HG03378 (cell line): ENCODE measurements around the gene CAV1.
"Not testable (repeated sequence)": the region's sequence is repeated elsewhere in the genome, so short reads cannot be mapped to it uniquely, and the experiment has no call there.

Experiments
- ATAC-seq: cut with Tn5 transposase; IDR thresholded peaks from one replicate; pipeline ENCODE4 v1.9.1; 2021; ENCODE audit warnings: mild to moderate bottlenecking, moderate library complexity; ENCODE audit not compliant: unreplicated experiment

The CAV1 gene

GRCh38 chr7:116524609-116525297 lies at the start of gene CAV1:
Gene CAV1 (plus strand): TSS chr7:116525036. CDS start chr7:116525063, 27 bp downstream.
- peak; percentile 30 for ATAC-seq

- ATAC-seq = no peak
These were observed 47.2 kb upstream of the CAV1 start for GRCh38 chr7:116477625-116478024.

- ATAC-seq = no peak
These were observed 46.0 kb upstream of the CAV1 start for GRCh38 chr7:116478834-116479233.

- ATAC-seq = no peak
These were observed 41.4 kb upstream of the CAV1 start for GRCh38 chr7:116483271-116483942.

GRCh38 chr7:116484389-116484788 lies 40.4 kb upstream of the CAV1 start:
- not testable (repeated sequence) for ATAC-seq

GRCh38 chr7:116487907-116488521 lies 36.8 kb upstream of the CAV1 start:
- ATAC-seq = no peak

GRCh38 chr7:116490351-116490750 lies 34.5 kb upstream of the CAV1 start:
- ATAC-seq = no peak

GRCh38 chr7:116491887-116492653 lies 32.8 kb upstream of the CAV1 start:
- ATAC-seq = no peak

GRCh38 chr7:116492654-116493109 lies 32.2 kb upstream of the CAV1 start:
- ATAC-seq = no peak

GRCh38 chr7:116493449-116493848 lies 31.4 kb upstream of the CAV1 start:
- ATAC-seq = no peak

GRCh38 chr7:116494472-116494871 lies 30.4 kb upstream of the CAV1 start:
- ATAC-seq = no peak

GRCh38 chr7:116495736-116496135 lies 29.1 kb upstream of the CAV1 start:
- no peak for ATAC-seq

GRCh38 chr7:116496653-116497052 lies 28.2 kb upstream of the CAV1 start:
- ATAC-seq = no peak

- ATAC-seq = no peak
These were observed 27.1 kb upstream of the CAV1 start for GRCh38 chr7:116497708-116498107.

- no peak for ATAC-seq
These were observed 25.4 kb upstream of the CAV1 start, which contains the start of gene CAV2 for GRCh38 chr7:116499168-116500077. Gene CAV2 (plus strand): TSS chr7:116499738. CDS start chr7:116499782, 44 bp downstream.

GRCh38 chr7:116500078-116500853 lies 24.6 kb upstream of the CAV1 start:
- ATAC-seq = peak; percentile 71

- no peak for ATAC-seq
These were observed 23.2 kb upstream of the CAV1 start for GRCh38 chr7:116501425-116502167.

GRCh38 chr7:116502201-116503096 lies 22.4 kb upstream of the CAV1 start:
- no peak for ATAC-seq
